Mammary microvascular endothelial cell (primary cell): ENCODE results near the gene ATE1. TPM values are rescaled to one million over a fixed set of nuclear protein-coding genes. Genes with fewer than 3 reads are reported as not detected.

Experiments used
- total RNA-seq: library from RNA; depleted of rRNA; stranded (reverse); fragments of >200 nt; gene quantifications from 2 replicates; pipeline ENCODE4 v1.2.3, GENCODE V29; 2015

ATE1 gene
- 17.5 and 19.9 TPM in 2 replicates for total RNA-seq

DNA sequence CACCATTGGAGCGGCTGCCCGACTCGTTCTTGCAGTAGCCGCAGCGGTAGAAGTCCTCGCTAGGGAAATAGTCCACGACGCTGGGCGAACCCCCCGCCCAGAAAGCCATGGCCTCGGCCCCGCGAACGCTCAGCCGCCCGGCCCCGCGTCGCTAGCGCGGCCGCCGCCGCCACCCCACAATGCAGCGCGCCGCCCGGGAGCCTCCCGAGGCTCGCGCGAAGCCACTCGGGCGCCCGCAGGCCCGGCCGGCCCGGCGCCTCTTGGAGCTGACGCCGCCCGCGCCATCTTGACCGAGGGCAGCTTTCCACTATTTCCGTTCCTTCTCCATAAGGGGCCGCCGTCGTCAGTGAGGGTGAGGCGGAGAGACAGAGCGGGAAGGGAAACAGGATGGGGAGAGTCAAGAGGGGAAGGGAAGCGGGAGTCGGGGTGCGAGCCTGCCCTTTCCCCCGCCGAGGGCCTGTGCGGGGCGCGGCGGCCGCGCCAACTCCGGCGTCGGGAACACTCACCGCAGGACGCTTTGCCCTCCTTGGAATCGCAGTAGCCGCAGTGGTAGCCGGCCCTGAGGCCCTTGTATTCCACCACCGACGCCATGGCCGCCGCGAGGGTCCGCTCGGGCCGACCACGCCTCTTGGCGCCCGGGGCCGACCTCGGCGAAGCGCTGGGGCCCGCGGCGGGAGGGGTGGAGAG is at the start of gene ATE1:
ATE1 (minus strand) TSS at position 191 of the 687 bp plus-strand sequence; CDS start at position 109, 82 bp downstream.

DNA sequence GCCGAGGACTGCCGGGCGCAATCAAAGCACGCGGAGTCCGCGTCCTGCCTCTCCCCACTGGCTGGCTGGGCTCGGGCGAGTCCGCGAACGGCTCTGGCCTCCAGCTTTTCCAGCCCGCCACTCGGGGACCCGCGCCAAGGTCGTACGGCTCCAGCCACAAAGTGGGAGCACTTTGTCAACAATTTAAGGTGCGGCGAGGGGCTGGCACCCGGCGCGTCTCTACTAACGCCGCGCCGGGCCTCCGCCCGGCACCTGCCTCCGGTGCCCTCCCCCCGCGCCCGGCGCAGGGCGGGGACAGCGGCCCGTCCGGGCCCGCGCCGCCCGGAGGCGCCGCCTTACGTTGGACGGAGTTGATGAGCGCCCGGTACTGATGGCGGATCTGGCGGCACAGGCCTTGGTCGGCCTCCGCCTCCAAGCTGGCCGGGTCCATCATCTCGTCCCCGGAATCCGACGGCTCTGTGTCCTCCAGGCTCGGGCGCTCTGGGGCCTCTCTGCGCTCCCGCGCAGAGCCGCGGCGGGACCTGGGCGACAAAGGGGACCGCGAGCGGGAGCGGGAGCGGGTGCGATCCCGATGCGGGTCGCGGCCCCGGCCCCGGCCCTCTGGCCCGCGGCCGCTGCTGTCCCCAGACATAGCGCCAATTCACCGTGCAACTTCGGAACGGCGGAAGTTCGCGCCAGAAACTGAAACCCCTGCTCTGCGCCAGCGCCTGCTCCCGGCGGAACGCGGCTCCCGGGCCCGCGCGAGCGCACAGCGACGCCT is 46.9 kb upstream of the ATE1 start, which contains the start of gene NSMCE4A:
NSMCE4A (minus strand) TSS at position 683 of the 760 bp plus-strand sequence; CDS start at position 631, 52 bp downstream.

Other genes starting within 250 kb of the ATE1 start
- gene NSMCE4A, start 47.2 kb upstream of the ATE1 start, total RNA-seq, result 75.0 and 75.6 TPM in 2 replicates
- 15.8 and 20.7 TPM in 2 replicates for gene TACC2, start 61.1 kb upstream of the ATE1 start, total RNA-seq